Calu3 (cell line): ENCODE results near the gene MBNL1. TPM values are rescaled to one million over a fixed set of nuclear protein-coding genes. Genes with fewer than 3 reads are reported as not detected.

ENCODE experiments used
- BruUV-seq: library from RNA; stranded (reverse); fragments of 400-500 nt; replicated peaks from 2 replicates; lab custom pipeline; 2021; lab: Mats Ljungman, UMichigan
- CTCF ChIA-PET: fragments of 300-600 bp; sonication (Branson Sonifier 250); formaldehyde crosslinking; loops from one replicate; lab custom pipeline; 2022; ENCODE audit warnings: antibody characterized with exemption; lab: Charles Lee
- DNase-seq: peaks from one replicate; pipeline ENCODE4 v3.0.0; 2022
- H3K27ac Mint-ChIP-seq: one replicate; pipeline ENCODE4 v1.8.0; 2022; ENCODE audit warnings: mixed read lengths; ENCODE audit not compliant: unreplicated experiment
- H3K27me3 Mint-ChIP-seq: one replicate; pipeline ENCODE4 v1.8.0; 2022; ENCODE audit warnings: mixed read lengths; ENCODE audit not compliant: unreplicated experiment
- H3K36me3 Mint-ChIP-seq: one replicate; pipeline ENCODE4 v1.8.0; 2022; ENCODE audit warnings: mild to moderate bottlenecking, moderate library complexity, mixed read lengths; ENCODE audit not compliant: insufficient read depth, unreplicated experiment
- H3K4me1 Mint-ChIP-seq: one replicate; pipeline ENCODE4 v1.8.0; 2022; ENCODE audit warnings: mild to moderate bottlenecking, low read depth, mixed read lengths; ENCODE audit not compliant: unreplicated experiment
- H3K4me3 Mint-ChIP-seq: one replicate; pipeline ENCODE4 v1.8.0; 2022; ENCODE audit warnings: mild to moderate bottlenecking, low read depth, moderate library complexity, mixed read lengths; ENCODE audit not compliant: unreplicated experiment
- H3K9me3 Mint-ChIP-seq: one replicate; pipeline ENCODE4 v1.8.0; 2022; ENCODE audit warnings: low read depth, mixed read lengths; ENCODE audit not compliant: unreplicated experiment
- CTCF ChIP-seq: fragments of 200-600 bp; IDR thresholded peaks from one replicate; pipeline ENCODE4 v1.8.0; 2022; ENCODE audit warnings: antibody characterized with exemption; ENCODE audit not compliant: unreplicated experiment
- intact Hi-C: fragments of 100-400 bp; cut with micrococcal nuclease; formaldehyde crosslinking; loops from one replicate; pipeline ENCODE4 v1.10.0; 2022; ENCODE audit not compliant: unreplicated experiment
- total RNA-seq: library from RNA; stranded (reverse); gene quantifications from 2 replicates; pipeline ENCODE4 v1.2.3, GENCODE V29; 2022

MBNL1 gene
- total RNA-seq, 1 experiment from 2014 or later: 183 TPM

GRCh38 chr3:152474585-152474984 is 205.9 kb downstream of the MBNL1 start:
- DNase-seq: peak; percentile 54
- H3K36me3 Mint-ChIP-seq: no peaks in the 10 kb centered on the region
- CTCF ChIA-PET: interaction anchor here (1.0 kb wide), 1 partner anchor 122 kb away, joined by 3 read pairs; no protein-coding TSS in a partner anchor
- intact Hi-C loops: loop anchor here (1.0 to 10.0 kb wide), 5 partner anchors 50 to 1250 kb away; no protein-coding TSS in a partner anchor
- H3K4me3 Mint-ChIP-seq: no peak overlapping the region
- peaks cover 11% of the 10 kb centered on the region for H3K4me1 Mint-ChIP-seq
- TF ChIP-seq CTCF: peak; percentile 67
- H3K9me3 Mint-ChIP-seq: no peaks in the 10 kb centered on the region
- H3K27ac Mint-ChIP-seq: no peak overlapping the region
- BruUV-seq: no TSS peak
- no peaks in the 10 kb centered on the region for H3K27me3 Mint-ChIP-seq

- DNase-seq: no peak
- BruUV-seq: no TSS peak
- intact Hi-C loops: loop anchor here (10.0 kb wide), 1 partner anchor 1253 kb away; no protein-coding TSS in a partner anchor
- CTCF ChIA-PET: no interaction called here
- H3K4me3 Mint-ChIP-seq: no peak overlapping the region
- H3K27ac Mint-ChIP-seq: no peak overlapping the region
- TF ChIP-seq CTCF: no peak
- no peaks in the 10 kb centered on the region for H3K27me3 Mint-ChIP-seq
- peaks cover 11% of the 10 kb centered on the region for H3K4me1 Mint-ChIP-seq
- H3K36me3 Mint-ChIP-seq: no peaks in the 10 kb centered on the region
- H3K9me3 Mint-ChIP-seq: peaks cover 4% of the 10 kb centered on the region
Measured at GRCh38 chr3:152477422-152477821, 208.7 kb downstream of the MBNL1 start.

- no peak overlapping the region for H3K27ac Mint-ChIP-seq
- intact Hi-C loops: no loop called here
- no TSS peak for BruUV-seq
- no peak for DNase-seq
- TF ChIP-seq CTCF: no peak
- peaks cover 4% of the 10 kb centered on the region for H3K9me3 Mint-ChIP-seq
- CTCF ChIA-PET: no interaction called here
- H3K36me3 Mint-ChIP-seq: no peaks in the 10 kb centered on the region
- no peaks in the 10 kb centered on the region for H3K27me3 Mint-ChIP-seq
- no peak overlapping the region for H3K4me3 Mint-ChIP-seq
- H3K4me1 Mint-ChIP-seq: peaks cover 11% of the 10 kb centered on the region
Measured at GRCh38 chr3:152480282-152480953, 211.7 kb downstream of the MBNL1 start.

GRCh38 chr3:152486364-152486763 is 217.6 kb downstream of the MBNL1 start:
- Mint-ChIP-seq H3K27me3 (no peaks in the 10 kb centered on the region), H3K9me3 (no peaks in the 10 kb centered on the region), H3K4me1 (no peaks in the 10 kb centered on the region), H3K27ac (no peak overlapping the region), H3K4me3 (no peak overlapping the region), H3K36me3 (no peaks in the 10 kb centered on the region)
- no TSS peak for BruUV-seq
- intact Hi-C loops: no loop called here
- CTCF ChIA-PET: interaction anchor here (1.2 kb wide), 1 partner anchor 11 kb away, joined by 3 read pairs; no protein-coding TSS in a partner anchor
- TF ChIP-seq CTCF: no peak
- no peak for DNase-seq
